GM21737 (cell line): ENCODE measurements around the gene SLC15A4.

ENCODE experiments used
- ATAC-seq: cut with Tn5 transposase; IDR thresholded peaks from one replicate; pipeline ENCODE4 v1.9.1; 2021; ENCODE audit warnings: mild to moderate bottlenecking, moderate library complexity; ENCODE audit not compliant: unreplicated experiment

Gene SLC15A4

DNA sequence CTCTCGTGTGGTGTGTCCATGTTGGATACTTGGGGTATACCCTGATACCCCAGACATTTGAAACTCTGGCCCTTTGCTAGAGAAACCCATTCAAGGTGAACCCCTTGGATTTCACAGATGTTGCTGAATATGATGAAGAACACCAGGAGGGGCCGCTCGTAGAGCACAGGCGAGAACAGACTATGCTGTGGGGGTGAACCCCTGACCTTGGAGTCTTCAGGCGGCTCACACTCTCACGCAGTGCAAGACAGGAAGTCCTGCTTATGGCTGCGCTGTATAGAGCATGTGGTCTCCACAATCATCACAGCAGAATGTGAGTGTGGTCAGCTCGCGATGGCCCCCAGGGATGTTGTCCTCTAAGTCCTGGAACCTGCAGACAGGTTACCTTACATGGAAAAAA is 60.4 kb downstream of the SLC15A4 start:
- ATAC-seq: no peak

DNA sequence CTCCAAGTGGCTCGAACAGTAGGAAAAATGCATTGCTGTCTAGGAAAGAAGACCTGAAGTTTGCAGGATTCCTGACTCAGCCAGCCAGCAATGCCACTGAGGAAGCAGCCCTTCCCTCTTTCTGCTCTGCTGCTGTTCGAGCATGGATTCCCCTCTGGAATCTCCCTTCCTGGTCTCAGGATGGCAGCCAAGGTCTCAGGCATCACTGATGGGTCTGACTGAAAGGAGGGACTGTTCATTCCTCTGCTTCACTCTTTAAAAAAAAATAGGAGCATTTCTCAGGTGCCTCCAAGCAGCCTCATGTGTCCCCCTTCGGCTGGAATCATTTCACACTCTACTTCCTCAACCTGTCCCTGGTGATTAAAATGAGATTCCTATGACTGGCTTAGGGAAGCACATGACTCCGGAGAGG is 62.4 kb downstream of the SLC15A4 start:
- no peak for ATAC-seq

DNA sequence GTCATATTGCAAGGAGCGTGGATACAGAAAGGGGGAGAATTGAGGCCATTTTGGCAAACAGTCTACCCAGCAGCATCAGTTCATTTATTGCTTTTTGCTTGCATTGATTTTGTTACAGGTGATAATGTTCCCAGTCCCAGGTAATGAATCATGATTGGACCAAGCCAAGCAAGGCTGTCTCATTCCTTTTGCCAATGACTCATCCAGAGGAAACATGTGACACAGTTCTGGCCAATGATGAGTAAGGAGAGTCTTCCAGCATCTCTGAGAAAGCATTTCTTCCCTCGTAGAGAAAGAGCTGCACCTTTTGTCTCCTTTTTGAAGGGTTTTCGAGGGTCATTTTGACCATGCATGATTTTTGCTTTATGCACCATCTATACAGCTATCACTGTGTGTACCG is 68.2 kb downstream of the SLC15A4 start:
- ATAC-seq: no peak

DNA sequence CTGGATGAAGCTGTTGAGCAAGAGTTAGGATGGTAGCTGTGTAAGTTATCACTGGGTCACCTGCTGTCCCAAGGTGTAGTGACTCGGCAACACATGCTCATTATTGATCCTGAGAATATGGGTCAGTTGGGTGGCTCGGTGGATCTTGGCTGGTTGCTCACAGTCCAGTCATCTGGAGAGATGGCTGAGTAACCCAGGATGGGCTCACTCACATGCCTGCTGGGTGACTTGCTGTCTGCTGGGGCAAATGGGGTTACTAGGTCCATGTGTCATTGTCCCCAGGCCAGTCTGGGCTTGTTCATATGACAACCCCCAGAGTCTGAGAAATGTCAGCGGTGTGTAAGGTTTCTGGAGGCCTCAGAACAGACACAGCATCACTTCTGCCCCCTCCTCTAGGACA is 69.5 kb downstream of the SLC15A4 start:
- ATAC-seq: no peak

DNA sequence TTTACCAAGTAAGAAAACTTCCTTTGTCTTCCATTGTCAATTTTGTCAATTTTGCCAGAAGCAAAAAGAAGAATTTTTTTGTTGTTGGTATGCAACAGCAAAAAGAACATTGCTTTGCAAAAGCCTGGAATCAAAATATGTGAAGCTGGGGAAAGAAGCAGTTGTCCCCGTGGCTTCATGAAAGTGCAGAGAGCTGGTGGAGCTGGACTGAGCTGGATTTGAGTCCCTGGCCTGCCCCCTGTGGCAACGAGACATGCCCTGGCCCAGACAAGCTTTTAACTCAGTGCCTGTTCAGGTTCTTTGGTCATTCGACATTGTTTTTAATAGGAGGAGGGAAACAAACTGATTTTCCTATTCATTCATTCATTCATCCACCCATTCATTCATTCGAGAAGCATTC is 70.3 kb downstream of the SLC15A4 start:
- no peak for ATAC-seq

DNA sequence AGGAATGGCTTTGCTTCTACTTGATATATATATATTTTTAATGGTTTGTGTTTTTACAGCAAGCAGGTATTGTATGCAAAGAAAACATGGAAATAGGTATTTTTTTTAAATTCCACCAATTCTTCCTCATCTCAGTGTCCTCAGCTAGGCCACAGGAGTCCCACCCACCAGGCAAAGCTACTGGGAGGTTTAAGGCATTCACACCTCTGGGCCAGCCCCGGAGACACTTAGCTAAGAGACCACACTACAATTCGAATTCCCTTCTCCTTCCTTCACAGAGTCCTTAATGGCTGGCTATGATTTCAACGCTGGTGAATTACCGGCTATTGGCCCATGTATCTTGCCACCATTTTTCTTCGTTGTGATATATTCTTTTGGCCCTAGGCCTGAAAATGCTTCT is 71.4 kb downstream of the SLC15A4 start:
- ATAC-seq: no peak

DNA sequence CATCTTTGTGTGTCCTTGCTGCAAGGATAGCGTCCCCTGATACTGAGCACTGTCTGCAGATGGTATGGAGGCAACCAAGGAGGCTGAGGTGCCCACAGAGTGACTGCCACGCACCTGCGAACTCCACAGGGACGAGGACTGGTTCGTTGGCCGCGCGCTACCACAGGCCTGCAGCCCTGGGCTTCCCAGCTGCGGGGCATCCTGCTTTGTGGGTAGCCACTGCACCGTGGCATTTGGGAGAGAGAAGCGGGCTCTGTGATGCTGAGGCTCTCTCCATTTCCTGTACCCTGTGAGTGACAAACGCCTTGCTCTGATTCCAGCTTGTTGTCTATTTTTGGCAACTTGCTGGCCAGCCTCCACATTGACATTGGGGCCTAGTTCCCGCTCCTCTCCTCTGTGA is 76.3 kb downstream of the SLC15A4 start:
- ATAC-seq: no peak

DNA sequence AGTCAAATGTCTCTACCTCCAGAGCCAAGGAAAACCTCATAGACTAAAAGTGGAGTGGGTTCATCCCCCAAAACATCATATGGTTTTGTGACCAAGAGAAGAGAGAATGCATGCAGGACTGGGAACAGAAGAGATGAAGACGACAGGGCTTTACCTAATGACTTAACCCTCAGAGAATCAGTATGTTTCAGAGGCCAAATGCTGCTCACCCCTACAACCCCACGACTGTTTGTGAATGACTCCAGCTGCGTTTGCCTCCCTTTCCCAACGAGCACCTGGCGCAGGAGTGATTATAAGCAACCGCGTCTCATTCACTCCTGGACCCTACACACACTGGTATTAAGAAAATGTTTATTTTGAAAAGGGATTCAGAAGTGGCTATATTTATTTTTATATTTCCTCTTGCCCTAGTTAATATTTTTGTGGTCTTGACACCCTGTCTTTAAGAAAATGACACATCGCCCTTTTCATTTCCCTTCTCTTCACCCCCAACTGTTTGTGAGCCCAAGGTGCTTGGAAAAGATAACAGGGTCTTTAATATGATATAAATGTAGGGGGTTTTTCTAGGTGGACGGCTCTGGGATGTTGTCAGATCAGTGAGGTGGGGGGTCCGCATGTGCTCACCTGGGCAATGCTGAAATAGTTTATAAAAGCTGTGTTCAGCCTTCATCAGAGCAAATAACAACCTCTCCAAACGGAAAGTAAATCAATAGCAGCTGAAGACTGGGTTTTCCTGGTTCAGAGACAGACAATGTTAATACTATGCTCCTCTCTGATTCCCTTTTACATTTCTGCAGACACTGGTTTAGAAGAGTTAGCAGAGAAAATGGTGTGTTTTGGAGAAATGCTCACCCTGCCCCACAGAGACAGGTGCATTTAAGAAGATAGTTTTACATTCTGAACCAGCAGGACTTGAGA is 77.7 kb downstream of the SLC15A4 start:
- no peak for ATAC-seq

DNA sequence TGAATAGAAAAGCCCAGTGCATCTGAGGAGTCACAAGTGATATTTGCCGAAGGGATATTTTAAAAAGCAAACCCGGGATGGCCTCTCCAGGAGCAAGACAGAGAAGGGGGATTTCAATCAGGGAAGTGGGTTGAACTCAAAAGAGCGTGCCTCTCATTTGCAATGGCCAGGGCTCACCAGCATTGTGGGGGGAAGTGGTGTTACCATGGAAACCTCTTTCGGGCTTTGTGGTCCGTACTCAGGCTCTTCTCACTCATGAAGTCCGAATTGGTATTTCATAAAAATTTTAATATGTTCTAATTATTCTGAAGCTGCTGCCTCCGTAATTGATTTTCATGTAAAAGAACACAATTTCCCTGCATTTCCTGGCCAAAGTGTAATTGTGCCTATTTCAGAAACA is 79.8 kb downstream of the SLC15A4 start:
- no peak for ATAC-seq
